Duodenal mucosa (tissue), 2 donors: ENCODE measurements around the gene NCOA1.

Source experiments
- H3K27ac ChIP-seq: one replicate; pipeline ENCODE4 v1.7.0; 2013; ENCODE audit warnings: low read depth, low read length
- H3K27me3 ChIP-seq, 2 donors: one replicate each; pipeline ENCODE4 v1.7.0; 2013; ENCODE audit warnings: low read length in 2 of 2, control low read depth in 1 of 2; ENCODE audit not compliant: insufficient read depth in 2 of 2, control insufficient read depth in 1 of 2
- H3K36me3 ChIP-seq, 2 donors: one replicate each; pipeline ENCODE4 v1.7.0; 2013; ENCODE audit warnings: low read length in 2 of 2, control low read depth in 1 of 2; ENCODE audit not compliant: insufficient read depth in 2 of 2, control insufficient read depth in 1 of 2
- H3K4me1 ChIP-seq, 2 donors: one replicate each; pipeline ENCODE4 v1.7.0; 2013; ENCODE audit warnings: low read length in 2 of 2, control low read depth in 1 of 2; ENCODE audit not compliant: insufficient read depth in 2 of 2, control insufficient read depth in 1 of 2
- H3K4me3 ChIP-seq, 2 donors: one replicate each; pipeline ENCODE4 v1.7.0; 2013; ENCODE audit warnings: low read length in 2 of 2, low read depth in 1 of 2
- H3K9ac ChIP-seq, 2 donors: one replicate each; pipeline ENCODE4 v1.7.0; 2013; ENCODE audit warnings: low read length in 2 of 2, low read depth in 1 of 2
- H3K9me3 ChIP-seq, 2 donors: one replicate each; pipeline ENCODE4 v1.7.0; 2013; ENCODE audit warnings: low read length in 2 of 2, control low read depth in 1 of 2; ENCODE audit not compliant: control insufficient read depth in 1 of 2

Gene NCOA1

DNA sequence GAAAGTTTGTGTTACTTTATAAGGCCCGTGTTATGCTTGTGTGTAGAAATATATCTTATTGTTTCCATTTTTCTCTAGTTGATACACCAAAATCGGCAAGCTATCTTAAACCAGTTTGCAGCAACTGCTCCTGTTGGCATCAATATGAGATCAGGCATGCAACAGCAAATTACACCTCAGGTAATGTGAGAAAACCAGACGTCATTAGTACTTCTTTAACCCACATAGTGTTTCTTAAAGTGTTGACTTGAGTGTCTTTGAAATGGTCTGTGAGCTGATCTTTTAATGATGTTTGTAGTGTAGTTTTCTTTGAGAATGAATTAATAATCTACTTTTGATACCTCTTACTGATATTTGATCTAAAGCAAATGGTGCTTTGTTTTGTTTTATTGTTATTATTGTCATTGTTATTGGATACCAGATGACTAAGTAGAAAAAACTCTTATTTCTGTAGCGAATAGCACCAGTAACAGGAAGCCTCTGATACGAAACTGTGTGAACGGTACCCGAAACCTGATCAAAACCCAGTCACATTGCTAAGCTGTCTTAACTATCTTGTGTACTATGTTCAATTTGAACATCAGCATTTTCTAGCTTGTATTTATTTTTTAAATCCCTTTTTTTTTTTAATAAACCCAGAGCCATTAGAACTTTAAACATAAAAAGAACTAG lies 248.4 kb downstream of the NCOA1 start:
- Histone ChIP-seq H3K9me3 (no peaks in the 10 kb centered on the region), H3K4me3 (no peak overlapping the region), H3K27ac (no peak overlapping the region), H3K27me3 (no peaks in the 10 kb centered on the region), H3K9ac (no peak overlapping the region), H3K36me3 (peaks cover 10 to 25% of the 10 kb centered on the region in 2 donors), H3K4me1 (no peaks in the 10 kb centered on the region)

GRCh38 chr2:24740142-24740541 lies 249.1 kb downstream of the NCOA1 start:
- H3K9me3 ChIP-seq, result no peaks in the 10 kb centered on the region
- no peak overlapping the region for H3K9ac ChIP-seq
- peaks cover 10 to 25% of the 10 kb centered on the region in 2 donors for H3K36me3 ChIP-seq
- H3K4me1 ChIP-seq, result no peaks in the 10 kb centered on the region
- no peak overlapping the region for H3K27ac ChIP-seq
- no peak overlapping the region for H3K4me3 ChIP-seq
- H3K27me3 ChIP-seq, result no peaks in the 10 kb centered on the region

- Histone ChIP-seq H3K27me3 (no peaks in the 10 kb centered on the region), H3K27ac (no peak overlapping the region), H3K9me3 (no peaks in the 10 kb centered on the region), H3K9ac (no peak overlapping the region), H3K36me3 (peaks cover 14 to 23% of the 10 kb centered on the region in 2 donors), H3K4me1 (no peaks in the 10 kb centered on the region), H3K4me3 (no peak overlapping the region)
Observed at GRCh38 chr2:24742730-24743129, 251.7 kb downstream of the NCOA1 start.

GRCh38 chr2:24743924-24744323 lies 252.9 kb downstream of the NCOA1 start:
- Histone ChIP-seq H3K9me3 (no peaks in the 10 kb centered on the region), H3K27me3 (no peaks in the 10 kb centered on the region), H3K9ac (no peak overlapping the region), H3K4me1 (no peaks in the 10 kb centered on the region), H3K27ac (no peak overlapping the region), H3K36me3 (peaks cover 14 to 23% of the 10 kb centered on the region in 2 donors), H3K4me3 (no peak overlapping the region)

- no peak overlapping the region for H3K27ac ChIP-seq
- no peaks in the 10 kb centered on the region for H3K27me3 ChIP-seq
- no peaks in the 10 kb centered on the region for H3K4me1 ChIP-seq
- H3K4me3 ChIP-seq, result no peak overlapping the region
- no peaks in the 10 kb centered on the region for H3K9me3 ChIP-seq
- H3K36me3 ChIP-seq, result peaks cover 14 to 27% of the 10 kb centered on the region in 2 donors
- H3K9ac ChIP-seq, result no peak overlapping the region
Observed at GRCh38 chr2:24744356-24744755, 253.3 kb downstream of the NCOA1 start.

DNA sequence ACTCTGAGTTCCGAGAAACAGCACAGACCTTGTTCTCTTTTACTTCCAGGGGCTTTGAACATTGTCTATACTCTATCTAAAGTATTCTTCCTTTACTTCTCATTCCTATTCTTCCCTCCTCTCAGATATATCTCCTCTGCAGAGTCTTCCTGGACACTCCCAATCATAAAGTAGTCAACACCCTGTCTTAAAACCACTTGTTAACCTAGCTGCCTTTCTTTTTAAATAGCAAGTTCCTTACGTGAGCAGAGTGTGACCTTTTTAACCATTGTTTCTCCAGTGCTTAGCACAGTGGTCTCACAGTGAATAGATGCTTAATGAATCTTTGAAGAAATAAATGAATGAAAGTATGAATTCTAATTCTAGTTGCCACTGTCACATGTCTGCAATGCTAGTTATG lies 254.8 kb downstream of the NCOA1 start:
- H3K27ac ChIP-seq, result no peak overlapping the region

DNA sequence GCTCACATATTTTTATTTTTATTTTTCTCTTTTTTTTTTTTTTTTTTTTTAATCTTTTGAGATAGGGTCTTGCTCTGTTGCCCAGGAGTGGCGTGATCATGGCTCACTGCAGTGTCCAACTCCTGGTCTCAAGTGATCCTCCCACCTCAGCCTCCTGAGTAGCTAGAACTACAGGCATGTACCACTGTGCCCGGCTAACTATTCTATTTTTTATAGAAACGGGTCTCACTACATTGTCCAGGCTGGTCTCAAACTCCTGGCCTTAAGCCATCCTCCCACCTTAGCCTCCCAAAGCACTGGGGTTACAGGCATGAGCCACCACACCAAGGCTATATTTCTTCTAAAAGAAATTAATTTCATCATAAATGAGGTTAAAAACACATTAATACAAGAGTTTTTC lies 256.2 kb downstream of the NCOA1 start:
- Histone ChIP-seq H3K9me3 (no peaks in the 10 kb centered on the region), H3K27ac (no peak overlapping the region), H3K4me1 (no peaks in the 10 kb centered on the region), H3K27me3 (no peaks in the 10 kb centered on the region), H3K9ac (no peak overlapping the region), H3K36me3 (peaks cover 7 to 24% of the 10 kb centered on the region in 2 donors), H3K4me3 (no peak overlapping the region)

More for the DNA sequence above, 254.8 kb downstream of the NCOA1 start:
- Histone ChIP-seq H3K4me1 (no peaks in the 10 kb centered on the region), H3K9ac (no peak overlapping the region), H3K27me3 (no peaks in the 10 kb centered on the region), H3K36me3 (peaks cover 10 to 29% of the 10 kb centered on the region in 2 donors), H3K4me3 (no peak overlapping the region), H3K9me3 (no peaks in the 10 kb centered on the region)

DNA sequence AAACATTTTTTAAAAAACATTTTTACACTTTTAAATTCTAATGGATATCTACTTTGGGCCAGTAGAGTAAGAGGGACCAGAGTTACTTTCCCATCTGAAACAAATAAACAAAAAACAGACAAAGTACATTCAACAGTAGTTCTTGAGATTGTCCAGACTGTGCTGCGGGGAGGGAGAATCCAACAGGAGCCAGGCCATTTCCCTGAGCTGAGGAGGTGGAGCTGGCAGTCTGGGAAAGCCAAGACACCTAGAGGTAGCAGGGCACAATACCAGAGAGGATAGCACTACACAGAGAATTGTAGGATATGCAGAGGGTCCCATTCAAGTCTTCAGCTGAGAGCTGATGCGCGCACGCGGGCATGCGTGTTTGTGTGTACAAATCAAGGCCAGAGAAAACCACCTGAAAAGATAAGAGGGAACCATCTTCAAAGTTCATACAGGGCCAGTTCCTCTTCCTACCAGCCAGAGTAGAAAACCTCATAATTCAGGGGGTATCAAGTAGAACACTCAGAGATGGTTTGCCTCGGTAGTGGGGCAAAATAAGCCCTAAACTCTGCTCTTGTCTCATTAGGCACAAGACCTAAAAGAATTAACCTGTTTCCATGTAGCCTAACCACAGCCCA lies 258.1 kb downstream of the NCOA1 start:
- Histone ChIP-seq H3K4me1 (no peaks in the 10 kb centered on the region), H3K36me3 (peaks cover 15 to 30% of the 10 kb centered on the region in 2 donors), H3K27ac (no peak overlapping the region), H3K4me3 (no peak overlapping the region), H3K9ac (no peak overlapping the region), H3K9me3 (no peaks in the 10 kb centered on the region), H3K27me3 (no peaks in the 10 kb centered on the region)

DNA sequence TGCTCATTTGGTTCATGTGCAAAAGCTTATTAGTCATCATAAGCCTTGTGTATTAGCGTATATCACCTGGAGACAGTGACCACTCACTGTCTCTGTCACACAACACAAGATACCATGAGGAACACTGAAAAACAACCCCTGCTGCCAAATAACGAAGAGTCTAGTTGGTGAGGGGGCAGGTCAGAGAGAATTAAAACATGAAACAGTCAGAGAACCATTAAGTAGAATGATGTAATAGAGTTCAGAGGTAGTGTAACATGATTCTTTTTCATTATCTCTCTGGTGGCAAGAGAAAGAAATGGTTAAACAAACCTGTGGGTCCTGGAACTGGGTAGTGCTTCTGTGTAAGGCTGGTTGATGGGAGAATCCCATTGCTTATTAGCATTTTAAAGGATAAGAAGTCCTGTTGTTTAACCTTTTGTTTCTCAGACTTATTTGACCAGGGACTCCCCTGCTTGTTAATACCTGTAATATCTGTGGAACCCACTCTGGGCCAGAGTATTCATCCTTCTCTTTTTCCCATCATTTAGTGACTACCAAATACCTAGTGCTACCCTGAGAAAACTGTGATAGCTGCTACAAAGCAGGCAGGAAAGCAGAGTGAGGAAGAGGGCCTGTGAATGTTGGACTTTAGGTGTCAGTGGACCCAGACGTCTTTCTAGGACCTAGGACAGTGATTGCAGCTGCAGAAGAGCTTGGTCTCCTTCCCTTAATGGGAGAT lies 264.1 kb downstream of the NCOA1 start:
- H3K9ac ChIP-seq, result no peak overlapping the region
- H3K9me3 ChIP-seq, result no peaks in the 10 kb centered on the region
- H3K4me1 ChIP-seq, result no peaks in the 10 kb centered on the region
- H3K27ac ChIP-seq, result no peak overlapping the region
- no peak overlapping the region for H3K4me3 ChIP-seq
- no peaks in the 10 kb centered on the region for H3K27me3 ChIP-seq
- H3K36me3 ChIP-seq, result peaks cover 29 to 64% of the 10 kb centered on the region in 2 donors

GRCh38 chr2:24756789-24757188 lies 265.7 kb downstream of the NCOA1 start:
- H3K27ac ChIP-seq, result no peak overlapping the region
- H3K9me3 ChIP-seq, result no peaks in the 10 kb centered on the region
- no peak overlapping the region for H3K4me3 ChIP-seq
- no peaks in the 10 kb centered on the region for H3K4me1 ChIP-seq
- no peaks in the 10 kb centered on the region for H3K27me3 ChIP-seq
- no peak overlapping the region for H3K9ac ChIP-seq
- H3K36me3 ChIP-seq, result peaks cover 29 to 64% of the 10 kb centered on the region in 2 donors
